GM19463 (cell line): ENCODE results near the gene FBXO46.
"Not testable (repeated sequence)": the region's sequence is repeated elsewhere in the genome, so short reads cannot be mapped to it uniquely, and the experiment has no call there.

ENCODE experiments used
- ATAC-seq: cut with Tn5 transposase; IDR thresholded peaks from one replicate; pipeline ENCODE4 v1.9.1; 2021; ENCODE audit warnings: mild to moderate bottlenecking, moderate library complexity; ENCODE audit not compliant: unreplicated experiment

Gene FBXO46

DNA sequence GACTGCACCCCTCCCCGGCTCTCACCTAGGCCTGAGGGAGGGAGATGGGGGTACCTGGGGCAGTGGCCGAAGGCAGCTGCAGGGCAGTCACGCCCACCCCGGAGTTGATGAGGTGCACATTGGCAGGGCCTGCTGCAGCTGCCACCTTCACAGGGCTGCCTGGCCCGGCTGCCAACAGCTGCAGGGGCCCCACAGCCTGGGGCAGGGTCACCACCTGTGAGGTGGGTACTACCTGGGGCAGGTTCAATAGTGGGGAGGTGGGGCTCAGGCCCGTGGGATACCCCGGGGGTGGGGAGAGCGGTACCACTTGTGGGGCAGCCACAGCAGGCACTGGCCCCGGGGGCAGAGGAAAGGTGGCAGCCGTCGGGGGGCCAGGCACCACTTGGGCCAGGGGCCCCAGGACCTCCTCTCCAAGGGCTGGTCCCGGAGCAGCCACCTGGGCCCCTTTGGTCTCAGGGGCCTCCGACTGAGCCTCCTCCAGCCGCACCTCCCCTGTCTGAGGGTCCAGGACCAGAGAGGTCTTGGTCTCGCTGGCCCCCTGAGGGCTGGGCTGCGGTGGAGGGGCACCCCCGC is 35.7 kb upstream of the FBXO46 start:
- ATAC-seq, result no peak

- ATAC-seq, result no peak
Observed at GRCh38 chr19:45765702-45766295, 35.1 kb upstream of the FBXO46 start.

GRCh38 chr19:45764945-45765701 is 34.4 kb upstream of the FBXO46 start:
- ATAC-seq, result no peak

- no peak for ATAC-seq
Observed at GRCh38 chr19:45764475-45764874, 33.8 kb upstream of the FBXO46 start.

- ATAC-seq, result no peak
Observed at GRCh38 chr19:45763691-45764294, 33.1 kb upstream of the FBXO46 start.

DNA sequence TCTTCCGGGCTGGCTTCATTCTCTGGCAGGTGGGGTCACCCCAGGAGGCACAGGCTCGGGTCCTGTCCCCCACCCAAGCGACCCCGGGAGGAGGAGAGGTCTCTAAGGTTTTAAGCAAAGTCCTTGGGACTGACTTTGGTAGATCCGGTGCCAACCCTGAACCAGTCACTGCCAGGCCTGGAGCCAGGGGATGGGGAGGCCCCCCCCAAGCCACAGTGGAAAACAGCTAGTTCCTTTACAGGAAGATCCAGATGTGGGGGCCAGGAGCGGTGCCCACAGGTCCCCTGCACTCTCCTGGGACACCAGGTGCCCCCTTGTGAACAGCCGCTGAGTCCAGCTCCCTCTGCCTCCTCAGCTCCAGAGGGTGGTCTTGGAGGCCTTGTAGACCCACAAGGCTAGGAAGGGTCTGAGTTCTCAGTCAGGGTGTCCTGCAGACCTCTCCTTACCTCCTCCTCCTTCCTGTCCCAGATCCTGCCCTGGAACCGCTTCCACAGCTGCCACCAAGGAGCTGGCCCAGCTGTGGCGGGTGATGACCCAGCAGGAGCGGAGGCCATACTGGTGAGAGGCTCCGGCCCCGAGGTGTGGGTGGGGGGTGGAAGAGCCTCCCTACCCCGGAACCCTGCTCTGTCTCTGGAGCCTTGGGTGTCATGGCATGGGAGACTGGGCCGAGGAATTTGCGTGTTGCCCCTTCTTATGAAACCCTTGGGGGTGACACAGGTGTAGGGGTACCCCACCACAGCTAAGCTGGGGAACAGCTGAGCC is 32.4 kb upstream of the FBXO46 start:
- no peak for ATAC-seq

GRCh38 chr19:45761714-45762113 is 31.0 kb upstream of the FBXO46 start:
- ATAC-seq, result no peak

- no peak for ATAC-seq
Observed at GRCh38 chr19:45758921-45759320, 28.2 kb upstream of the FBXO46 start.

- ATAC-seq, result no peak
Observed at GRCh38 chr19:45757695-45758094, 27.0 kb upstream of the FBXO46 start.

- ATAC-seq, result no peak
Observed at GRCh38 chr19:45754323-45754722, 23.6 kb upstream of the FBXO46 start.

DNA sequence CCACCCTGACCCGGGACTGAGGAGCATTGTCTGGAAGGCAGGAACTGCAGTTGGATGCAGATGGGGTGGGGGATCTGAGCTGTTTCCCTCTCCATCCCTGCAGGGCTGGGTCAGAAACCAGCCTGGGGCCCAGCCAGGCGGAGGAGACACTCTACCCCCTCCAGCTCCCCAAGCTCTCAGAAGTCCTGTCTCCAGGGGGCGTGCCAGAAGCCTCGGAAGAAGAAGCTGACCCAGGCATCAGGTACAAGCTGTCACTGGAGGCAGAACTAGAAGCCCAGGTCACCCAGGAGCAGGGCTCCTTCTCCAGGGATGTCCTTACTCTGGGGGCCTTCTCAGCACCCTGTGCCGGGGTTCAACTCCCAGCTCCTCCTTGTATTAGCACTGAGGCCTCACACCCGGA is 22.9 kb upstream of the FBXO46 start:
- ATAC-seq, result no peak

DNA sequence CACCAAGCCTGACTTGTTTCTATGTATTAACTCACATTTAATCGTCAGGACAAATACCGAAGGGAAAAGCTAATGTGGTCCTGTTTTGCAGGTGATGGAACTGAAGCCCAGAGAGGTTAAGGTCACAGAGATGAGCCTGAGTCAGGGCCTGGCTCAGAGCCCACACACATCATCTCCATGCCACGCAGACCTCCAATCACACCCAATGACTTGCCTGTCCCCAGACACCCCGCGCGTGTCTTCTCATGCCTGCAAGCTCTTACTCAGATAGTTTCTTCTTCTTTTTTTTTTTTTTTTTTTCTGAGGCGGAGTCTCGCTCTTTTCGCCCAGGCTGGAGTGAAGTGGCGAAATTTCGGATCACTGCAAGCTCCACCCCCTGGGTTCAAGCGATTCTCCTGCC is 21.9 kb upstream of the FBXO46 start:
- ATAC-seq, result no peak

- ATAC-seq, result not testable (repeated sequence)
Observed at GRCh38 chr19:45751483-45751882, 20.8 kb upstream of the FBXO46 start.

DNA sequence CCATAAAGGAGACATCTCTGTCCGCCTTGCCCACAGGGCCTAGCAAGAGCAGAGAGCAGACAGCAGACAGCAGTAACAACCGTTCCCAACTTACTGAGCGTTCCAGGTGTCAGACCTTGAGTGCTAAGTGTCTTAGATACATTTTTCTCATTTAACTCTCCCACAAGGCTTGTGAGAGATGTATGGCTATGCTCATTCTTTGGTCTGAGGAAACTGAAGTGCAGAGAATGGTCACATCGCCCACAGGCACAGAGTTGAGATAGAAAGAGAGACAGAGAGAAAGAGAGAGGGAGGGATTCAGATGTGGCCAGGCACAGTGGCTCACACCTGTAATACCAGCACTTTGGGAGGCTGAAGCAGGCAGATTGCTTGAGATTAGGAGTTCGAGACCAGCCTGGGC is 16.8 kb upstream of the FBXO46 start:
- ATAC-seq, result no peak

GRCh38 chr19:45746866-45747265 is 16.2 kb upstream of the FBXO46 start:
- no peak for ATAC-seq

DNA sequence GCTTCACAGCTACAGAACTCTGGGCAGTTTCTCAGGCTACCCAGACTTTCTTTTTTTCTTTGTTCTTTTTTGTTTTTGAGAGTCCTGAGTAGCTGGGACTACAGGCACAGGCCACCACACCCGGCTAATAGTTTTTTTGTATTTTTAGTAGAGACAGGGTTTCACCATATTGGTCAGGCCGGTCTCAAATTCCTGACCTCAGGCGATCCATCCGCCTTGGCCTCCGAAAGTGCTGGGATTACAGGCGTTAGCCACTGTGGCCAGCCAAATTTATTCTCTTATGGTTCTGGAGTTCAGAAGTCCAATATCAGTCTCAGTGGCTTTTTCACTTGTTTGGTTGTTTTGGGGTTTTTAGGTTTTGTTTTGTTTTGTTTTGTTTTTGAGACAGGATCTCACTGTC is 14.9 kb upstream of the FBXO46 start:
- ATAC-seq, result no peak

DNA sequence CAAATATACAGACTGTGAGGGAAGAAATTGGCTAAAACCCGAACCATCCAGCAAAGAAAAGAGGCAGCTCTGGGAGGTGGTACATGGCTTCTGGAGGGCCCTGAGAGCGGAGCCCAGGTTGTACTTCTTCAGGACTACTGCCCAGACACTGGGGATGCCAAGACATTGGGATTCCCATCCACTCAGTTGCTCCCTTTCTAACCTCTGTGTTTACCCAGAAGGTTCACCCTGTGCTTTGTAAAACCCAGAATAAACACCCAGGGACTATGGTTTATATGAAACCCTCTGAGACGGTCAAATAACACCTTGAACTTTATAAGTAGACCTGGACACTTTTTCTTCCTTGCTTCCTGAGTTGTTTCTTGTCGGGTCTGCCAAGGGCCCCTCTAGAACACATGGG is 12.3 kb upstream of the FBXO46 start:
- no peak for ATAC-seq

DNA sequence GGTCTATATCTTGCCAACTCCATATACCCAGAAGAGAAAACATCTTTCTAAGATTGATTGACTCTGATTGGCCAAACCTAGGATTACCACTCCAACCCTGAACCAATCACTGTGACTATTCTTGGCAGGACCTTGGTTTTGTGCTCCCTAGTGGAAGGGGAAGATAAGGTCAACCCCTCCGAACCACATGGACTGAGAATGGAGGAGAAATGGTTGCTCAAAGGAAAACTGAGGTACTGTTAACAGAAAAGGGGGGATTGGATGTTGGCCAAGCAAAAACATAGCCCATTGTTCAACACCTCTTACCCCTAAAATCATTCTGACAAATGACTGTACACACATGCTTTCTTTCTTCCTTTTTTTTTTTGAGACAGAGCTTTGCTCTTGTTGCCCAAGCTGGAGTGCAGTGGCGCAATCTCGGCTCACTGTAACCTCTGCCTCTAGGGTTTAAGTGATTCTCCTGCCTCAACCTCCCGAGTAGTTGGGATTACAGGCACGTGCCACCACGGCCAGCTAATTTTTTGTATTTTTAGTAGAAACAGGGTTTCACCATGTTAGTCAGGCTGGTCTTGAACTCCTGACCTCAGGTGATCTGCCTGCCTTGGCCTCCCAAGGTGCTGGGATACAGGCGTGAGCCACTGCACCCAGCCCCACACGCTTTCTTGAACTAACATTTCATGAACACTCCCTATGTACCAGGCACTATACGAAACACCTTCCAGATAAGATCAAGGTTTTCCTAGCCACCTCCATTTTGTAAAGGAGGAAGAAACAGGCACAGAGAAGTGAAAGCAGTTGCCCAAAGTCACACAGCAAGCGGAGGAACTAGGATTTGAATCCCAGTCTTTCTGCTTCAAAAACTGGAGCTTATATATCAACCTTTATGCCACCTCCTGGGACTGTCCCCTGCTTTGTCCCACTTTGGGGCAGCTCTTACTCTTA is 9.1 kb upstream of the FBXO46 start:
- no peak for ATAC-seq

DNA sequence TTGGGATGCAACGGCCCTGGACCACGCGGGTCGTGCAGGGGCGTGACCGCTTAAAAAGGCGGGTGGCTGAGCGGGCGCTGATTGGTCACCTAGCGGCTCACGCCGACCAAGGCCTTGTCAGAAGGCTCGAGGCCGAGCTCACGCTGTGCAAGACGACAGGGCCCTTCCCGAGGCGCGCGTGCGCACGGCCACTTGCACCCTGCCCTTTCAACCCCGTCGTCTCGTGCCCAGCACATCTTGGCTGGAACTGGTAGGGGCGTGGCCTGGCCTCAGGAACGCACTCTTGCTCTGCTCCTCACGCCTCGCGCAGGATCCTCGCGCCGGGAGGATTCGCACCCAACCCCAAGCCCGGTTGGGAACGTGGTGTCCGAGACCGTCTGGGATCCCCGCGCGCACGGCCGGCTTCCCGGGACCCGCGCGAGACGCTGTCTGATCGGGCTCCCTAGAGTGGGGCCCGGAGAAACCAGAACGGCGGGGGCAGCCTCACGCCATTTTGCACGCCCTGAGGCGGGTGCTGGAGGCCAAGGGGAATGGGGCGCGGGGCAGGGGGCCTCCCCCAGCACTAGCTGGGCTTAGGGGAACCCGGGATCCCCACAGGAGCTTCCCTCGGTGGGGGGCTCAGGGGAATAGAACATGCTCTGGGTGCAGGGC is 2.6 kb upstream of the FBXO46 start, which contains the start of gene MEIOSIN:
MEIOSIN (plus strand) TSS at position 280 of the 651 bp plus-strand sequence. CDS start 1,938 bp downstream, outside the sequence.
- no peak for ATAC-seq
